NCI-H1048 (cell line): Measurements from ENCODE around the gene OR2A42.
"Not testable (repeated sequence)": the region's sequence is repeated elsewhere in the genome, so short reads cannot be mapped to it uniquely, and the experiment has no call there.

ENCODE experiments used
- DNase-seq: peaks from one replicate; lab custom pipeline; 2025; lab: John Stamatoyannopoulos, UW

OR2A42 gene

GRCh38 chr7:144223675-144224074, 15.7 kb downstream of the OR2A42 start:
- DNase-seq = not testable (repeated sequence)

- DNase-seq = not testable (repeated sequence)
These were observed 18.9 kb downstream of the OR2A42 start for GRCh38 chr7:144220531-144220930.

DNA sequence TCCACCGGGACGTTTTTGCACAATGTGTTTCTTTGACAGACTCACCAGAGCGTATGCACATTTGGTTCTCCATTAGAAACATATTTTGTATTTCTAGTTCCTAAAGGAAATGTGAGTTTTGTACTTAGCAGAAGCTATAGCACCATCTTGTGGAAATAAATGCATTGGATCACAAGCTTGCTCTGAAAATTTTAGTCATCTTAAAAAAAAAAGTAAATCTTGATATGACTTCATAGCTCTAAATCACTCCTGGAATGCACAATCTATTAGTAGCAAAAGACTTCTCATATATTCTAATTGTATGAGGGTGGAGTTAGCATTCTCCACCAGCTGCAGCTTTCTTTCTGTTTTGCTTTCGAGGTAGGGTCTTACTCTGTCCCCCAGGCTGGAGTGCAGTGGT, 20.3 kb downstream of the OR2A42 start:
- not testable (repeated sequence) for DNase-seq

GRCh38 chr7:144218581-144218980, 20.8 kb downstream of the OR2A42 start:
- DNase-seq = not testable (repeated sequence)

DNA sequence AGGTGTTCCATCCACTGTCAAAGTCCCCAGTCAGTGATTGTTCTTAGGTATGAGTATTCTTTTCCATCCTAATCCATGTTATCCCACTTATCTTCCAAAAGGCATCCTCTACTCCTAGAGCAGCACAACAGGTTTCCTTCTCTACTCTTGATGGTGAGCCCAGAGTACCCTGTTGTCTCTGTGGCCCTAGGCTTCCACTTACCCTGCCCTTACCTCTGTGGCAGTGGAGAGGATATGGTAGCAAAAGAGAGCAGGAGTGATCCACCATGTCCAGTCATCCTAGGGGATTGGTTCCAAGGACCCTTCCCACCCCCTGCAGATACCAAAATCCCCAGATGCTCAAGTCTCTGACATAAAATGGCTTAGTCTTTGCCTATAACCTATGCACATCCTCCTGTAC, 22.2 kb downstream of the OR2A42 start:
- not testable (repeated sequence) for DNase-seq

- not testable (repeated sequence) for DNase-seq
These were observed 34.1 kb downstream of the OR2A42 start for GRCh38 chr7:144205306-144205705.

- DNase-seq = not testable (repeated sequence)
These were observed 36.3 kb downstream of the OR2A42 start for GRCh38 chr7:144203086-144203485.

DNA sequence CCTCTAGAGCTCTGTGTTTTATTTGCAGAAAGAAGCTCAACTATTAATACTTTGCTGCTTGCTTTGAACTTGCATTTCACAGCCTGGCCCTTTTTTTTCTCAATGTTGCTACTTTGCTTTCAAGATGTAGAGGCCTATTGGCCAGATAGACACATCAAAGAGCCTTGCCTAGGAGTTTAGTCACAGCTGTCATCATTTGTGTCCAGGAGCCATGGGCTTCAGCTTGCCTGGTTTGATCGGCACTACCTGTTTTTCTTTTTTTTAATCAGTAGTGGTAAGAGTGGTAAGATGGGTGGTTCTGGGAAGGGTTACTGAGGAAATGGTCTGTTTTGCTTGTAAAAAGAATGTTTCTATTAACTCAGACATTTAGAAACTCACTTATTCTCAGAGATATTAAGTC, 37.4 kb downstream of the OR2A42 start:
- DNase-seq = not testable (repeated sequence)

GRCh38 chr7:144198934-144199333, 40.5 kb downstream of the OR2A42 start:
- not testable (repeated sequence) for DNase-seq

GRCh38 chr7:144195212-144195872, 44.1 kb downstream of the OR2A42 start, which contains the start of gene ARHGEF35:
ARHGEF35 (minus strand) TSS chr7:144195833; CDS start chr7:144188383, 7,450 bp downstream.
- not testable (repeated sequence) for DNase-seq

- DNase-seq = not testable (repeated sequence)
These were observed 45.0 kb downstream of the OR2A42 start for GRCh38 chr7:144194453-144194852.

DNA sequence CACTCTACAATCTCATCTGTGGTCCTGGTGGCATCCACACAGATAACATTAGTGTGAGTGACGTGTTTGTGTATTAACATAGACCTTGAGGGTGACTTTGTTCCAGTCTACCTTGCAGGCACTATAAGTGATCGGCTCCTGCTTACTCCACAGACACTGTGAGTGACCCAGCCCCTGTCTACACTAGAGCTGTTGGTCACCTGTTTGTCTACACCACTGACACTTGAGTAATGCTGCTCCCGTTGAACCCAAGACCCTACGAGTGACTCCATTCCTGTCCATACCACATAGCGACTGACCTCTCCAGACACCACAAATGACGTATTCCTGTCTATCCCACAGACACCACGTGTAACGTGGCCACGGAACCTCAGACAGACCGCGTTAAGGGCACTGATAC, 45.6 kb downstream of the OR2A42 start:
- DNase-seq = not testable (repeated sequence)

GRCh38 chr7:144188578-144189171, 50.7 kb downstream of the OR2A42 start:
- DNase-seq = not testable (repeated sequence)

- DNase-seq = not testable (repeated sequence)
These were observed 51.6 kb downstream of the OR2A42 start for GRCh38 chr7:144187848-144188247.

DNA sequence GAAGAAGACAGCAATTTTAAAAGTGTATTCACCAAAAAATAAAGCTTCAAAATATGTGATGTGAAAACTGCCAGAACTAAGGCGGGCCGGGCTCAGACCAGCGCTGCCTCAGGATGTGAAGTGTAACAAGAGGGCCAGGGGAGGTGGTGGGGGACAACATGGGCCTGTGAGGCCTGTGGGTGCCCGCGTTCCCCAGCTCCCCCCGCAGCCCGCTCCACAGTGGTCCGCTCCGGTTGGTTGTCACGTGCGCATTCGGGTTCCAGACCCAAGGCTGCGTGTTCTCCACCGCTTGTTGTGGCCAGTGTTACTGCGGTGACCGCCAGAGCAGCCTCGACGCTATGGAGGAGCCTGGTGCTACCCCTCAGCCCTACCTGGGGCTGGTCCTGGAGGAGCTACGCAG, 56.2 kb downstream of the OR2A42 start, which contains the start of gene CTAGE4:
Gene CTAGE4 (plus strand): TSS at position 301 of the 400 bp plus-strand sequence. CDS start 38 bp downstream, at position 339.
- DNase-seq = not testable (repeated sequence)

- not testable (repeated sequence) for DNase-seq
These were observed 60.3 kb downstream of the OR2A42 start for GRCh38 chr7:144179165-144179479.

GRCh38 chr7:144178380-144179164, 60.8 kb downstream of the OR2A42 start:
- DNase-seq = peak; percentile 0
